ENCODE results near the gene PFN3.

Gene PFN3

DNA sequence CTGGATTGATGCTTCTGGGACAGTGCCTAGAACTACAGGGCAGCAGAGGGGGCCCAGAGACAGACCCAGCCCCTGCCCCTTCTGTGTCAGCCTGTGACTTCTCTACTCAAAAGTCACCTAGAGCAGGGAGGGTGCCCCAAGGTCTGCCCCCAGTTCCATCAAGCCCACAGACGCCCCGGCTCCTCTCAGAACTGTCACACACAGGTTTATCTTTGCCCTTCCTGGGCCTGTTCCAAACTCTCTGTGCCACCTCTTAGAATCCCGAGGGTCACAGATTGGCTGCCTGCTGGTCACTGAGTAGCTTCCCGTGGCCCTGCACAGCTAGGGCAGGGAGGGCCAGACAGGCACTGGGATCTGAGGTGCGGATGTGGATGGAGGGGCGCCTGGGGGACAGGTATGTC is 41.0 kb downstream of the PFN3 start:
- DNase-seq: no peak

DNA sequence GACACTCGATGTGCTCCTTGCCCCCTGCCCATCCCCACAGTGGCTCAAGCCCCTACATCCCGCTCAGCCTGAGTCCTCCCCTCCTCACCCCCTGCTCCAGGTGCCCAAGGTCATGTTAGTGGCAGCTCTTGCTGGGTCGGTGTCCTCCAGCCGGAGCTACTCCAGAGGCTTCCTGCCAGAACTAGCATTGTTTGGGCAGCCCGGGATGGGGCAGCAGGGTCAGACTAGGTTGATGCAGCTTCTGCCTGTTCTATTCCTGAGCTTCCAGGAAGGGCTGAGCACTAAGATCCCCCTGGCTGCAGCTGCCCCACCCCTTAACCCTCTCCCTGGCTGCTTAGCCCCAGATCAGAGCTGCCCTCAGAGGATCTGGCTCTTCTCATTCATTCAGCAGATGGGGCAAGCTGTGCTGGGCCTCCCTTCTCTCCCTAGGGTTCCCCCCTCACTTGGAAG is 42.1 kb downstream of the PFN3 start:
- no peak for DNase-seq

DNA sequence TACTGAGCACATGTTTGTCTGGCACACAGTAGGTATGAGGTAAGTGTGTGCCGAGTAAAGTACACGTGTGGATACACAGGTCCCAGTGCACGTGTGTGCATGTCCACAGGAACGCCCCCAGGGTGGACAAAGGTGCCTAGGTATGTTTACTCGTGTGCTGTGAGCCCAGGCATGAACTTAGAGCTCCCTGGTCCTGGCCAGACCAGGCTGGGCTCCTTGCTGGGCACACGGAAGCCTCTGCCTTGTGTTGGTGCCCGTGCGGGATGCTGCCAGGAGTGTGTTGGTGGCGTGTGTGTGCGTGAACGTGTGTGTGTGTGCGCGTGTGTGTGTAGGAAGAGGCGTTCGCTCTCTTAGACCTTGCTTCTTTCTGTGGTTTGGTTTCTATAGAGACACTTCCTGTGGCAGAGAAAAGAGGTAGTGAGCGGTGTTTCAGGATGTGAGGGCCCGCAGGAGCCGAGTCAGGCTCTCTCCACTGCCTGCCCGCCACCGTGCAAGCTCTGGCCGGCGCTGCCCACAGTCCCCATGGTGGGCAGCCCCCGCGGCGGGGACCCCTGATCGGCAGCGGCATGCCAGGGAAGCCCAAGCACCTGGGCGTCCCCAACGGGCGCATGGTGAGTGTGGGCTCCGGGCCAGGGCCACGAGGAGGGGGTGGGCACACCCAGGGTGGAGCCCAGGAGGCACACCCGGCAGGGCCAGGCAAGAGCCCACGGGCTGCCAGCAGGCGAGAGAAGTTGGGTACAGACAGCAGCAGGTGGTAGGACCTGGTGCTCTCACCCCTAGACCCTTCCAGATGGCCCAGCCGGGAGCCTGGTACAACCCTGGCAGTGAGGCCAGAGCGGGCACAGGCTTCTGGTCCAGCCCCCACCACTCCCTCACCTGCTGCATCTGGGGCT is 42.8 kb downstream of the PFN3 start, which contains the start of gene RGS14:
RGS14 (plus strand) TSS at position 466 of the 893 bp plus-strand sequence; CDS start at position 567, 101 bp downstream.
- DNase-seq: no peak

DNA sequence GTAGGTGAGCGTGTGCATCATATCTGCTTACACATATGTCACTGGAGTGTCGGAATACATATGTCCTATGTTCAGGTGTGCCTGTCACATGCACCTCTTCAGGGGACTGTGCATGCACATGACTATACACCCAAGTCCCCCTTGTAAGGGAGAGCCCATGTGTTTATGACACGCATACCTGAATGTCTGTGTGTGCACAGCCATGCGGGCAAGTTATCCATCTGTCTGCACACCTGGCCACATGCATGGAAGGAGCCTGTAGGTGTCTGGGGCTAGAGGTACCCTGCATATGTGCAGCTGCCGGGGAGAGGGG is 43.4 kb downstream of the PFN3 start:
- DNase-seq: no peak

DNA sequence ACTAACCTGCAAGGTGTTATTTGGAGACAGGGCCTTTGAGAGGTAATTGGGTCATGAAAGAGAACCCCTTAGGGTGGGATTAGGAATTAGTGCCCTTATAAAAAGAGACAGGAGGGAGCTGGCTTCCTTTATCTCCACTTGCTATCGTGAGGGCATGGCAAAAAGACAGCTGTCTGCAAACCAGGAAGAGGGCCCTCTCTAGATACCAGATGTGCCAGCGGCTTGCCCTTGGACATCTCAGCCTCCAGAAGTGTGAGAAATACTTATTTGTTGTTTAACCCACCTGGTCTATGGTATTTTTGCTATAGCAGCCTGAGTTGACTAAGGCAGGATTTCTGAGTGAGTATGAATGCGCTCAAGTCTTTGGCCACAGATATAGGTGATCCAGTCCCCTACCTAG is 43.7 kb downstream of the PFN3 start:
- DNase-seq: no peak

DNA sequence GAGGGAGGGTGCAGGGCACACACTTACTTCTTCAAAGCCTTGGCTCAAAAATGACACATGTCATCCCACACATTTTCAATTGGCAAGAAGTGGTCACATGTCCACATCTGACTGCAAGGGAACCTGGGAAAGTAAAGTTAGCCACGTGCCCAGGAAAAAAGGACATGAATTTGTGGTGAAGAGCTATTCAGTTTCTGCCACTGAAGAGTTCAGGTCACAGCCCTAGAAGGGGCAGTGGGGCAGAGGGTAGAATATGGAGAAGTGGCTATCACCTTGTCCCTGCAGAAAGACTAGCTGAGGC is 44.6 kb downstream of the PFN3 start:
- no peak for DNase-seq

DNA sequence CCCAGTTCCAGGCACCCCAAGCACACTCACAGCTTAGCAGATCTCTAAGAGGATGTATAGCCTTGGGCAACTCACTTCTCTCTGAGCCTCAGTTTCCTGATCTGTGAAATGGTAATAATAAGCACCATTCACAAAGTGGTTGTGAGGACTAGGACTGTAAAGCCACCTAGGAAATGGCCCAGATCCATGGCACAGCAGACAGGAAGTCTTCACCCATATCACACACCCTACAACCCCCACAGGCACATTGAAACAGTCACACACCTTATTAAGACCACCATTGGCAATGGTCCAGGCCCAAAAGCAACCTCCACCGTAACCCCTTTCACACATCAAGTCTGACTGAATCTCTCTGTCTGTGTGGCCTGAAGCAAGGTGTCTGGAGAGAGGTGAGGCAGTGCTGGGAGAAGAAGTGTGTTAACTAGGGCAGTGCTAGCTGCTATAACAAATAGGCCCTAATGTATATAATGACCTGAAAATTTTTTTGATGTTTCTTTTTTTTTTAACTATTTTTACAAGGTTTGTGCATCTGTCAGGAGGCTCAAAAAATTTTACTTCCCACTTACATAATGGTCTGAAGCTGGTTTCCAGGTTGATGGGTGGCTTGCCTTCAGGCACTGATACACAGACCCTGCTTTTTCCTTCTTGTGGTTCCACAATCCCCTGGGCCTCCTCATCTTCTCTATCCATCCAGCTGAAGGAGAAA is 45.1 kb downstream of the PFN3 start:
- no peak for DNase-seq

DNA sequence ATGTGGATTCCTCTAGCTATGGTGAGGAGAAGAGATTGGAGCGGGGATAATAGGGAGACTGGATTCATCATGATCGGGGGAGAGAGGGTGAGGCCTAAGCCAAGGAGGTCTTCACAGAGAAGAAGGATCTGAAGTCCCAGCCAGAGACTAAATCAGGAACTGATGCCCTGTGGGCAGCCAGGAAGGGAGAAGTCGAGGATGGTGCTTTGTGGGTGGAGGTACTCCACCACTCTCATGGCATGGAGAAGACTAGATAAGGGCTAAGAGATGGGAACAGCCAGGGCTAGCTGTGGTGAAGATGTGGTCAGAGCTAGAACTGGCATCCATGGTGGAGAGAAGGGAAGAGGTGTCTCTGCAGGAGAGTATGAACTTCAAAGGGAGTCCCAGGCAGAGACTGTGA is 45.8 kb downstream of the PFN3 start:
- no peak for DNase-seq

DNA sequence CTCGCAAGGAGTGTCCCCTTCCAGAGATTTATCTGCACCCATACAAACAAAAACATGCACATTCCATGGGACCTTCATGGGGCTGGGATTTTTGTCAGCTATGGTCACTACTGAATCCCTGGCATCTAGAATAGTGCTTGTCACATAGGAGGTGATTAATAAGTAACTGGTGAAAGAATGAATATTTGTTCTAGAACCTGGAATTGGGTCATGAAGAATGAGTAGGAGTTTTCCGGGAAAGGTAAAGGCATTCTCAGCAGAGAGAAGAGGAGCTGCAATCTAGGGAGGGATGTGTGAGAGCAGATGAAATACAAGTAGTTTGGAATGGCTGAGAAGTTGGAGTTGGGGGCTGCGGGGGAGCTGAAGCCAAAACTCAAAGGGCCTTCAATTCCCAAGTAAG is 46.2 kb downstream of the PFN3 start:
- DNase-seq: no peak

DNA sequence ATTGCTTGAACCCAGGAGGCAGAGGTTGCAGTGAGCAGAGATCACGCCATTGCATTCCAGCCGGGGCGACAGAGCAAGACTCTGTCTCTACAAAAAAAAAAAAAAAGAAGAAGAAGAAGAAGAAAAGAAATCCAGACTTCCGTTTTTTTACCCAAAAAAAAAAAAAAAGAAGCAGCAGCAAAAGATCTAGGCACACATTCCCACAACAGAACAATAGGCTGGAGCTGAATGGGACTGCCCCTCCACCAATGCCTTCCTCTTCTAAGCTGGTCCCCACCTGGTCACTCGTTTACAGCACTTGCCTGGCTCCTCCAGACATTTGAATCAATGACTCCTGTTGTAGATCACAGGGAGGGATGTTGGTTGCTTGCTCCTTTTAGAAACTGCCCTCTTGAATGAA is 47.4 kb downstream of the PFN3 start:
- no peak for DNase-seq

DNA sequence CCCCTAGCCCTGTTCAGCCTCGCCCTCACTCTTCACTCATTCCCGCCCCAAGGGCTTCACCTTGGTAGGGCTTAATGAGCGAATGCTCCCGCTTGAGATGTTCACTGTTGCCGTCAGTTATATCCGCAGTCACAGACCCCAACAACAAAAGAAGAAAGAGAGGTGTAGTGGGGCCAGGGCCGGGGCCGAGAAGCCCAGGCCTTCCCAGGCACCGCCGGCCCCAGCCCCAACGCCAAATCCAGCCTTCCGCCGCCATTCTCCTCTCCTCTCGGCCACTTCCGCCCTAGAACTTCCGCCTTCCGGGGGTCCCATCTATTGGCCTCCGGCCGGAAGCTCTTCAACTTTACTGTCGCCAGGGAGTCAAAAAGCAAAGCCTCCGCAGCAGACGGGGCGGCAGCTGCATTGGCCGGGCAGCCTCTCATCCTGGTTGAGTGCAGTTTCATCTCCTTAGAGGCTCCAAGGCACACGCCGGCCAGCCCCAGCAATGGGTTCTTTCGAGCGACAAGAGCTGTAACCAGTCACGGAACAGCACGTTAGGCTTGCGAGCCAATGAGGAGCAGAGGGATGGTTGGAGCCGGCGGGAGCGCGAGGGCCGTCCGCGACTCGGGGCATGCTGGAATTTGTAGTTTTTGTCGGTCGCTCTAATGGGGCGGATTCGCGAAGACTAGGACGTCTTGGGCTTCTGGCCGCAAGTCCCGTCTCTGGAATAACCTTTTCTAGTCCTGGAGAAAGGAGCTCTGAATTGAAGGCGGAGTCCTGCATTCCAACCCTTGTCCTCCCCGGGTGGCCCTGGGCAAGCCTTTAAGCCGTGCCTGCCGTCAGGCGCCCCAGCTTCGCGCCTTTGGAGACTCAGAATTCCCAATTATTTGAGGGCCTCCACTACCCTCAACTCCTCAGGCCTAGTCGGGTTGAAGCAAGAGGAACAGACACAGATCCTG is 48.8 kb downstream of the PFN3 start, which contains the start of gene LMAN2:
LMAN2 (minus strand) TSS at position 277 of the 938 bp plus-strand sequence; CDS start at position 256, 21 bp downstream.
- peak; percentile 83 for DNase-seq

DNA sequence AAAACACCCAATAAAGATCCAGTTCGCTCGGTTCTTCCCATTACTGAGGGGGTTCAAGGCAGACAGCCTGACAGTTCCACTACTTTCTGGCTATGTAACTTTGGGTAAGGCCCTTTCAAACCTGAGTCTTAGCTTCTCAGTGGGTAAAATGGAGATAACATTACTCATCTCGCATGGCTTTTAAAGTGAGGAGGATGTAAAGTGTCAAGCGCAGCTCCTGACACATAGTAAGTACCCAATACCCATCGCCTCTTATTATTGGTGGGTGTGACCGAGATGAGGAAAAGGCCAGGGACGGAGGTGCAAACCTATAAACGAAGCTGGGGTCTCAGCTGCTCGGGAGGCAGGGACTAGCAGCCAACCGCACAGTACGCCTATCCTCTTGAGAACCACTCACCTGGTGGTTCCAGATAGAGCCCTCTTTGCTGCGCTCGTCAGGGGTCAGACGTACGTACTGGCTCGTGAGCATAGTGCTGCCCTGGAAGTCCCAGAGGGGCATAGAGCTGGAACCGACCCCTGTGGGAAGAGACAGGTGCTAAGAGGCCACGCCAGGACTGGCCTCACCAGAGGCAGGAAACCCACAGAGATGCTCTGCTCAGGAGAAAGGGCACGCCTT is 49.6 kb downstream of the PFN3 start:
- no peak for DNase-seq

Data from NCI-H1092 (cell line).